HG02588 (cell line): Measurements from ENCODE around the gene MAML3.

Experiments used
- ATAC-seq: cut with Tn5 transposase; IDR thresholded peaks from one replicate; pipeline ENCODE4 v1.9.1; 2021; ENCODE audit warnings: mild to moderate bottlenecking, moderate library complexity; ENCODE audit not compliant: unreplicated experiment

The MAML3 gene

GRCh38 chr4:140048419-140048995 lies 105.5 kb downstream of the MAML3 start:
- no peak for ATAC-seq

- ATAC-seq: no peak
These were observed 106.2 kb downstream of the MAML3 start for GRCh38 chr4:140047786-140048185.

- ATAC-seq: no peak
These were observed 106.9 kb downstream of the MAML3 start for GRCh38 chr4:140047017-140047640.

- no peak for ATAC-seq
These were observed 107.4 kb downstream of the MAML3 start for GRCh38 chr4:140046543-140046942.

GRCh38 chr4:140046016-140046415 lies 108.0 kb downstream of the MAML3 start:
- ATAC-seq: no peak

GRCh38 chr4:140044337-140044902 lies 109.6 kb downstream of the MAML3 start:
- ATAC-seq: no peak

- ATAC-seq: no peak
These were observed 111.3 kb downstream of the MAML3 start for GRCh38 chr4:140042634-140043033.

GRCh38 chr4:140038031-140038533 lies 115.9 kb downstream of the MAML3 start:
- no peak for ATAC-seq

GRCh38 chr4:140037353-140038030 lies 116.5 kb downstream of the MAML3 start:
- no peak for ATAC-seq

GRCh38 chr4:140031706-140032105 lies 122.3 kb downstream of the MAML3 start:
- ATAC-seq: no peak

GRCh38 chr4:140031061-140031460 lies 122.9 kb downstream of the MAML3 start:
- ATAC-seq: no peak

- ATAC-seq: no peak
These were observed 125.1 kb downstream of the MAML3 start for GRCh38 chr4:140028676-140029517.

GRCh38 chr4:140028101-140028500 lies 125.9 kb downstream of the MAML3 start:
- ATAC-seq: no peak

GRCh38 chr4:140027101-140027500 lies 126.9 kb downstream of the MAML3 start:
- ATAC-seq: no peak

- no peak for ATAC-seq
These were observed 128.5 kb downstream of the MAML3 start for GRCh38 chr4:140025470-140025869.

- ATAC-seq: no peak
These were observed 133.3 kb downstream of the MAML3 start for GRCh38 chr4:140020457-140021361.

GRCh38 chr4:140019619-140020347 lies 134.2 kb downstream of the MAML3 start:
- ATAC-seq: no peak

GRCh38 chr4:140018931-140019618 lies 134.9 kb downstream of the MAML3 start:
- ATAC-seq: no peak

- ATAC-seq: no peak
These were observed 139.7 kb downstream of the MAML3 start for GRCh38 chr4:140014284-140014683.
